Measurements from ENCODE around the gene OTOP2. TPM values are rescaled to one million over a fixed set of nuclear protein-coding genes. Genes with fewer than 3 reads are reported as not detected.

OTOP2 gene
- total and polyA plus RNA-seq, 2 of the 4 experiments (the other 2 are of a cell fraction) = not detected

DNA sequence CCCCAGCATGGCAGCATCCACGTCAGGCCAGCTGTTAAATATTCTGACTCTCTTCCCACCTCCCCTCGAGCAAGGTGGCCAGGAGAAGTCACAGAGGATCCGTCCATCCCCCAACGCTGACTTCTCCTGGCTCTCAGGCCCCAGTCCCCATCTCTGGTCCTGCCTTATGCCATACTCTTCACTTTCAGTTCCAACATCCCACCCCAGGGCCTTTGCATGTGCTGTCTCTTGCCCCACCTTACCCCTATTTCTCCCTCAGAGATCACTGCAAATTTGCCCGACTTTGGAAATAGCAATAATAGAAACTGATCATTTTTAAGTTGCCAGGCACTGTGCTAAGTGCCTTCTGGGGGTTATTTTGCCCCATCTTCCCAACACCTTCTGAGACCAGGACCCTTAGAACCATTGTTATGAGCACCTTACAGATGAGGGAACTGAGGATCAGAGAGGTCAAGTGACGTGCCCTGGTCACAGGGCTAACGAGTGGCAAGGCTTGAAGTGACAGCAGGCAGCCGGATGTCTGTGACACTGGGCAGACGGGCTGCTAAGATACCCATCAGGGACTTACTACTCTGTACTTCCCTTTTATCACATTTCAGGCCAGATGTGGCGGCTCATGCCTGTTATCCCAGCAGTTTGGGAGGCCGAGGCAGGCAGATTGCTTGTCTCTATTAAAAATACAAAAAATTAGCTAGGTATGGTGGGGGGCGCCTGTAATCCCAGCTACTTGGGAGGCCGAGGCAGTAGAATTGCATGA lies 30.8 kb downstream of the OTOP2 start:
- Histone ChIP-seq H2AFZ (replicated peaks; ENCODE audit: low read length, poor library complexity) (no peak overlapping the region), H2AK9ac (replicated peaks; ENCODE audit: low read depth, low read length, poor library complexity) (no peak overlapping the region), H4K20me1 (ENCODE audit: insufficient read depth, low read length) (no peaks in the 10 kb centered on the region), H3K9me1 (ENCODE audit: insufficient read depth, low read length) (no peaks in the 10 kb centered on the region), H3K18ac (ENCODE audit: low read depth, low read length) (no peak overlapping the region), H3K4me2 (ENCODE audit: low read depth, low read length) (no peak overlapping the region), H3K23ac (ENCODE audit: low read depth, low read length) (no peak overlapping the region), H4K91ac (ENCODE audit: insufficient read depth, low read depth, low read length) (no peak overlapping the region), H4K5ac (ENCODE audit: low read depth, low read length) (no peak overlapping the region), H2AK5ac (ENCODE audit: low read depth, low read length) (no peak overlapping the region), H3K14ac (replicated peaks; ENCODE audit: low read depth, low read length) (no peak overlapping the region), H3K9ac (ENCODE audit: low read depth, low read length) (no peak overlapping the region), H2BK15ac (ENCODE audit: low read depth, low read length) (no peak overlapping the region), H4K8ac (ENCODE audit: low read depth in 2 of 2, low read length in 2 of 2) (no peak overlapping the region), H2BK20ac (ENCODE audit: low read depth, low read length) (no peak overlapping the region), H3K27me3 (ENCODE audit: control insufficient read depth, insufficient read depth, low read length) (peaks cover 43% of the 10 kb centered on the region), H3K36me3 (ENCODE audit: control insufficient read depth, insufficient read depth, low read length) (no peaks in the 10 kb centered on the region), H3K56ac (ENCODE audit: extremely low read depth, insufficient read depth, low read length) (no peak overlapping the region), H3K9me3 (ENCODE audit: control insufficient read depth, insufficient read depth, low read length) (no peaks in the 10 kb centered on the region), H3K4me3 (ENCODE audit: insufficient read depth, low read depth, low read length) (no peak overlapping the region), H3K79me1 (ENCODE audit: low read depth in 1 of 2, low read length in 2 of 2) (no peaks in the 10 kb centered on the region), H3K27ac (ENCODE audit: insufficient read depth, low read length) (no peak overlapping the region), H2BK5ac (ENCODE audit: low read depth, low read length, poor library complexity, severe bottlenecking) (no peak overlapping the region), H3K4me1 (ENCODE audit: control insufficient read depth, insufficient read depth, low read length) (no peaks in the 10 kb centered on the region), H2BK120ac (ENCODE audit: low read depth, low read length) (no peak overlapping the region), H3K4ac (ENCODE audit: low read depth, low read length) (no peak overlapping the region)
- 32% methylated on average over 5 of the region's 13 CpGs; no CpG with 5 or more reads in 1 of the 2 experiments for whole genome bisulfite sequencing, 2 experiments (ENCODE audit: extremely low coverage in 2 of 2, insufficient read length in 1 of 2)
- ATAC-seq (ENCODE audit: low read depth) = no peak
- CTCF ChIA-PET = no interaction called here
- in situ Hi-C loops (cut with MboI; ENCODE audit: low sequenced_read_pairs) = loop anchor here (10.0 kb wide), 1 partner anchor 210 kb away; the partner anchor contains the start of gene NHERF1
- POLR2A ChIA-PET (ENCODE audit: unreplicated experiment) = no interaction called here
- no TSS peak for BruUV-seq (replicated peaks)
- TF ChIP-seq MXI1 (IDR thresholded peaks at IDR 0.05; ENCODE audit: borderline replicate concordance, low read depth, low read length) (no peak), CHD1 (IDR thresholded peaks at IDR 0.05; ENCODE audit: low read depth, low read length) (no peak), POLR2A (IDR thresholded peaks at IDR 0.05; ENCODE audit: low read depth, low read length) (no peak)
- no peak for DNase-seq
- intact Hi-C loops (cut with micrococcal nuclease) = no loop called here
- dilution Hi-C loops (cut with HindIII; ENCODE audit: low sequenced_read_pairs, unreplicated experiment) = no loop called here

Measured in IMR-90 (cell line).